ENCODE data around the gene FOXP1. TPM values are rescaled to one million over a fixed set of nuclear protein-coding genes. Genes with fewer than 3 reads are reported as not detected.

Gene FOXP1
- total RNA-seq, 1 experiment from 2014 or later, result 2.9 TPM

GRCh38 chr3:71447803-71448202 lies 135.7 kb downstream of the FOXP1 start:
- CTCF ChIA-PET, result no interaction called here
- H3K4me3 ChIP-seq (ENCODE audit: low read depth in 2 of 2, low read length in 2 of 2), result no peak overlapping the region
- POLR2A ChIA-PET, result no interaction called here
- in situ Hi-C loops (cut with HindIII; ENCODE audit: low pct_unique_long_range_greater_than_20kb, low sequenced_read_pairs) (no loop called here), intact Hi-C loops (cut with micrococcal nuclease; ENCODE audit: unreplicated experiment) (no loop called here)
- no peaks in the 10 kb centered on the region; the same call in 1 of the 2 replicates for H3K27me3 ChIP-seq (ENCODE audit: control insufficient read depth, insufficient read depth, low read length)
- ATAC-seq, result no peak
- BruUV-seq (replicated peaks), result no TSS peak
- no peaks in the 10 kb centered on the region for H3K36me3 ChIP-seq (ENCODE audit: control insufficient read depth, insufficient read depth, low read length)
- no peak overlapping the region for H3K27ac ChIP-seq (ENCODE audit: low read length)
- TF ChIP-seq, protein P1, sequence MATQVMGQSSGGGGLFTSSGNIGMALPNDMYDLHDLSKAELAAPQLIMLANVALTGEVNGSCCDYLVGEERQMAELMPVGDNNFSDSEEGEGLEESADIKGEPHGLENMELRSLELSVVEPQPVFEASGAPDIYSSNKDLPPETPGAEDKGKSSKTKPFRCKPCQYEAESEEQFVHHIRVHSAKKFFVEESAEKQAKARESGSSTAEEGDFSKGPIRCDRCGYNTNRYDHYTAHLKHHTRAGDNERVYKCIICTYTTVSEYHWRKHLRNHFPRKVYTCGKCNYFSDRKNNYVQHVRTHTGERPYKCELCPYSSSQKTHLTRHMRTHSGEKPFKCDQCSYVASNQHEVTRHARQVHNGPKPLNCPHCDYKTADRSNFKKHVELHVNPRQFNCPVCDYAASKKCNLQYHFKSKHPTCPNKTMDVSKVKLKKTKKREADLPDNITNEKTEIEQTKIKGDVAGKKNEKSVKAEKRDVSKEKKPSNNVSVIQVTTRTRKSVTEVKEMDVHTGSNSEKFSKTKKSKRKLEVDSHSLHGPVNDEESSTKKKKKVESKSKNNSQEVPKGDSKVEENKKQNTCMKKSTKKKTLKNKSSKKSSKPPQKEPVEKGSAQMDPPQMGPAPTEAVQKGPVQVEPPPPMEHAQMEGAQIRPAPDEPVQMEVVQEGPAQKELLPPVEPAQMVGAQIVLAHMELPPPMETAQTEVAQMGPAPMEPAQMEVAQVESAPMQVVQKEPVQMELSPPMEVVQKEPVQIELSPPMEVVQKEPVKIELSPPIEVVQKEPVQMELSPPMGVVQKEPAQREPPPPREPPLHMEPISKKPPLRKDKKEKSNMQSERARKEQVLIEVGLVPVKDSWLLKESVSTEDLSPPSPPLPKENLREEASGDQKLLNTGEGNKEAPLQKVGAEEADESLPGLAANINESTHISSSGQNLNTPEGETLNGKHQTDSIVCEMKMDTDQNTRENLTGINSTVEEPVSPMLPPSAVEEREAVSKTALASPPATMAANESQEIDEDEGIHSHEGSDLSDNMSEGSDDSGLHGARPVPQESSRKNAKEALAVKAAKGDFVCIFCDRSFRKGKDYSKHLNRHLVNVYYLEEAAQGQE (IDR thresholded peaks at IDR 0.05; ENCODE audit: insufficient read depth in 1 of 2, low read depth in 2 of 2, low read length in 1 of 2), result no peak
- TF ChIP-seq SIN3A (IDR thresholded peaks at IDR 0.05; ENCODE audit: borderline replicate concordance, insufficient read depth, low read depth, low read length) (no peak), POLR2AphosphoS5 (IDR thresholded peaks at IDR 0.05; ENCODE audit: low read depth, low read length) (no peak), TCF7L2 (IDR thresholded peaks at IDR 0.05; ENCODE audit: low read depth, low read length) (no peak), CTCF (IDR thresholded peaks at IDR 0.05) (no peak)
- DNase-seq (ENCODE audit: low read depth, low spot score), result no peak
- H3K4me1 ChIP-seq (ENCODE audit: control insufficient read depth, insufficient read depth, low read length), result no peaks in the 10 kb centered on the region
- H3K9me3 ChIP-seq (ENCODE audit: control insufficient read depth, insufficient read depth, low read depth, low read length), result no peaks in the 10 kb centered on the region

DNA sequence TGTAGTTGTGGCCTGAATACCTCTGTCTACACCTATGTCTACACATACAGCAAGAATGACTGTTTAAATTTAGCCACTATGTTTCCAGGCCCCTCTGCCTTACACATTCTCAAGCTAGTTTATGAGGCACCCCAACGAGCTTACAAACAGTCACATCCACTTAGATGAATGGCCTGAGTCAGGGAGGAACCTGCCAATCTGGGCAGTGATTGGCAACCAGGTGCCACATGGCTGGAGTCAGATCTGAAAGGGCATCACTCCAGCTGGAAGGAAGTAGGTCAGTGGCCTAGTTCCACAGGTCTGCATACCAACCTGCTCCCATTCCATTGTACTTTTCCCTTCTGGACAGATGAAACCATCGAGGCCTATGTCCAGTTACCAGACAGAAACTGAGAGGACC lies 136.3 kb downstream of the FOXP1 start:
- no peak overlapping the region for H3K27ac ChIP-seq (ENCODE audit: low read length)
- TF ChIP-seq CTCF (IDR thresholded peaks at IDR 0.05) (no peak), TCF7L2 (IDR thresholded peaks at IDR 0.05; ENCODE audit: low read depth, low read length) (no peak), SIN3A (IDR thresholded peaks at IDR 0.05; ENCODE audit: borderline replicate concordance, insufficient read depth, low read depth, low read length) (no peak), POLR2AphosphoS5 (IDR thresholded peaks at IDR 0.05; ENCODE audit: low read depth, low read length) (no peak)
- TF ChIP-seq, protein P1 (IDR thresholded peaks at IDR 0.05; ENCODE audit: insufficient read depth in 1 of 2, low read depth in 2 of 2, low read length in 1 of 2), result no peak
- H3K4me3 ChIP-seq (ENCODE audit: low read depth in 2 of 2, low read length in 2 of 2), result no peak overlapping the region
- ChIA-PET POLR2A (no interaction called here), CTCF (no interaction called here)
- no peaks in the 10 kb centered on the region for H3K9me3 ChIP-seq (ENCODE audit: control insufficient read depth, insufficient read depth, low read depth, low read length)
- ATAC-seq (no peak), DNase-seq (ENCODE audit: low read depth, low spot score) (no peak)
- intact Hi-C loops (cut with micrococcal nuclease; ENCODE audit: unreplicated experiment), result no loop called here
- no TSS peak for BruUV-seq (replicated peaks)
- no peaks in the 10 kb centered on the region for H3K4me1 ChIP-seq (ENCODE audit: control insufficient read depth, insufficient read depth, low read length)
- no peaks in the 10 kb centered on the region for H3K36me3 ChIP-seq (ENCODE audit: control insufficient read depth, insufficient read depth, low read length)
- in situ Hi-C loops (cut with HindIII; ENCODE audit: low pct_unique_long_range_greater_than_20kb, low sequenced_read_pairs), result no loop called here
- H3K27me3 ChIP-seq (ENCODE audit: control insufficient read depth, insufficient read depth, low read length), result no peaks in the 10 kb centered on the region; the same call in 1 of the 2 replicates

Data from Panc1 (cell line).